DMS79 treated with DMSO at 0.1 percent for 48 hours (cell line): ENCODE measurements around the gene COL4A2.
"Not testable (repeated sequence)": the region's sequence is repeated elsewhere in the genome, so short reads cannot be mapped to it uniquely, and the experiment has no call there.

Experiments used
- DNase-seq: peaks from one replicate; lab custom pipeline; 2025; lab: John Stamatoyannopoulos, UW

The COL4A2 gene

GRCh38 chr13:110496281-110496680 is 189.2 kb downstream of the COL4A2 start:
- no peak for DNase-seq

- DNase-seq: no peak
Measured at GRCh38 chr13:110497003-110497402, 189.9 kb downstream of the COL4A2 start.

GRCh38 chr13:110497896-110498295 is 190.8 kb downstream of the COL4A2 start:
- not testable (repeated sequence) for DNase-seq

- no peak for DNase-seq
Measured at GRCh38 chr13:110498327-110498726, 191.2 kb downstream of the COL4A2 start.

GRCh38 chr13:110498765-110499164 is 191.7 kb downstream of the COL4A2 start:
- no peak for DNase-seq

- peak; percentile 94 for DNase-seq
Measured at GRCh38 chr13:110499621-110500281, 192.7 kb downstream of the COL4A2 start.

- no peak for DNase-seq
Measured at GRCh38 chr13:110500341-110500740, 193.3 kb downstream of the COL4A2 start.

- DNase-seq: no peak
Measured at GRCh38 chr13:110501188-110501587, 194.1 kb downstream of the COL4A2 start.

- no peak for DNase-seq
Measured at GRCh38 chr13:110503037-110503901, 196.2 kb downstream of the COL4A2 start.

- peak; percentile 56 for DNase-seq
Measured at GRCh38 chr13:110503979-110504499, 197.0 kb downstream of the COL4A2 start.

- DNase-seq: no peak
Measured at GRCh38 chr13:110505594-110505993, 198.5 kb downstream of the COL4A2 start.

- DNase-seq: no peak
Measured at GRCh38 chr13:110506396-110506795, 199.3 kb downstream of the COL4A2 start.

GRCh38 chr13:110506859-110507566 is 199.9 kb downstream of the COL4A2 start:
- peak; percentile 96 for DNase-seq

- peak; percentile 32 for DNase-seq
Measured at GRCh38 chr13:110507678-110508381, 200.7 kb downstream of the COL4A2 start.

- DNase-seq: peak; percentile 36
Measured at GRCh38 chr13:110509478-110509926, 202.4 kb downstream of the COL4A2 start.

GRCh38 chr13:110509971-110510786 is 203.1 kb downstream of the COL4A2 start:
- DNase-seq: no peak

- DNase-seq: no peak
Measured at GRCh38 chr13:110511509-110512181, 204.6 kb downstream of the COL4A2 start.

GRCh38 chr13:110512198-110512740 is 205.2 kb downstream of the COL4A2 start:
- DNase-seq: no peak

- no peak for DNase-seq
Measured at GRCh38 chr13:110516500-110516899, 209.4 kb downstream of the COL4A2 start.
